GM03348 (cell line): Measurements from ENCODE around the gene NTM.
"Not testable (repeated sequence)": the region's sequence is repeated elsewhere in the genome, so short reads cannot be mapped to it uniquely, and the experiment has no call there.

ENCODE experiments used
- DNase-seq: peaks from one replicate; pipeline ENCODE4 v3.0.0; 2012; ENCODE audit warnings: low spot score

NTM gene

GRCh38 chr11:131422029-131422428, 51.6 kb downstream of the NTM start:
- DNase-seq: no peak

- DNase-seq: no peak
Measured at GRCh38 chr11:131422496-131422895, 52.1 kb downstream of the NTM start.

- no peak for DNase-seq
Measured at GRCh38 chr11:131423688-131424087, 53.3 kb downstream of the NTM start.

GRCh38 chr11:131424257-131424876, 54.0 kb downstream of the NTM start:
- DNase-seq: not testable (repeated sequence)

- no peak for DNase-seq
Measured at GRCh38 chr11:131425285-131425684, 54.9 kb downstream of the NTM start.

GRCh38 chr11:131428853-131429252, 58.4 kb downstream of the NTM start:
- no peak for DNase-seq

GRCh38 chr11:131430473-131431208, 60.2 kb downstream of the NTM start:
- no peak for DNase-seq

GRCh38 chr11:131441051-131441810, 70.8 kb downstream of the NTM start:
- DNase-seq: no peak

GRCh38 chr11:131446590-131447275, 76.3 kb downstream of the NTM start:
- no peak for DNase-seq

- no peak for DNase-seq
Measured at GRCh38 chr11:131447277-131447815, 76.9 kb downstream of the NTM start.

GRCh38 chr11:131447898-131448297, 77.5 kb downstream of the NTM start:
- DNase-seq: no peak

GRCh38 chr11:131449036-131450019, 78.9 kb downstream of the NTM start:
- no peak for DNase-seq

- DNase-seq: no peak
Measured at GRCh38 chr11:131454490-131454889, 84.1 kb downstream of the NTM start.

GRCh38 chr11:131454989-131455388, 84.6 kb downstream of the NTM start:
- DNase-seq: no peak

GRCh38 chr11:131455843-131456704, 85.7 kb downstream of the NTM start:
- no peak for DNase-seq

- no peak for DNase-seq
Measured at GRCh38 chr11:131457163-131457562, 86.7 kb downstream of the NTM start.

- DNase-seq: no peak
Measured at GRCh38 chr11:131458421-131458820, 88.0 kb downstream of the NTM start.

- no peak for DNase-seq
Measured at GRCh38 chr11:131460931-131461330, 90.5 kb downstream of the NTM start.

GRCh38 chr11:131462622-131463021, 92.2 kb downstream of the NTM start:
- no peak for DNase-seq

GRCh38 chr11:131463162-131463561, 92.7 kb downstream of the NTM start:
- no peak for DNase-seq
